H9 (cell line): ENCODE results near the gene RARB. TPM values are rescaled to one million over a fixed set of nuclear protein-coding genes. Genes with fewer than 3 reads are reported as not detected.

ENCODE experiments used
- DNase-seq: peaks from one replicate; pipeline ENCODE4 v3.0.0-alpha.2; 2017
- H2AFZ ChIP-seq: one replicate; pipeline ENCODE4 v1.6.1; 2013; ENCODE audit warnings: mild to moderate bottlenecking, low read length, control low read depth, moderate library complexity
- H2AK5ac ChIP-seq: 2 replicates; pipeline ENCODE4 v1.6.1; 2013; ENCODE audit warnings: low read length, control low read depth, mixed read lengths; ENCODE audit not compliant: insufficient read length
- H2BK120ac ChIP-seq: one replicate; pipeline ENCODE4 v1.6.1; 2013; ENCODE audit warnings: low read depth, mild to moderate bottlenecking, low read length, control low read depth, inconsistent platforms; ENCODE audit not compliant: poor library complexity, severe bottlenecking
- H2BK12ac ChIP-seq: 2 replicates; pipeline ENCODE4 v1.6.1; 2013; ENCODE audit warnings: low read length, control low read depth, mixed read lengths, low read depth; ENCODE audit not compliant: insufficient read length
- H2BK15ac ChIP-seq: 2 replicates; pipeline ENCODE4 v1.6.1; 2013; ENCODE audit warnings: low read depth, low read length, control low read depth
- H2BK20ac ChIP-seq: one replicate; pipeline ENCODE4 v1.6.1; 2013; ENCODE audit warnings: low read depth, mild to moderate bottlenecking, low read length, control low read depth, inconsistent platforms; ENCODE audit not compliant: poor library complexity, severe bottlenecking
- H2BK5ac ChIP-seq: 2 replicates; pipeline ENCODE4 v1.6.1; 2013; ENCODE audit warnings: low read length, control low read depth, mixed read lengths; ENCODE audit not compliant: insufficient read length
- H3K14ac ChIP-seq: 2 replicates; pipeline ENCODE4 v1.6.1; 2013; ENCODE audit warnings: low read length, control low read depth; ENCODE audit not compliant: insufficient read depth
- H3K18ac ChIP-seq: 2 replicates; pipeline ENCODE4 v1.6.1; 2013; ENCODE audit warnings: low read depth, mild to moderate bottlenecking, mixed read lengths, low read length, control low read depth; ENCODE audit not compliant: insufficient read length
- H3K23ac ChIP-seq: 2 replicates; pipeline ENCODE4 v1.6.1; 2013; ENCODE audit warnings: low read length, control low read depth, mixed read lengths, low read depth; ENCODE audit not compliant: insufficient read length
- H3K23me2 ChIP-seq: 2 replicates; pipeline ENCODE4 v1.6.1; 2013; ENCODE audit warnings: low read depth, mild to moderate bottlenecking, mixed read lengths, low read length, control low read depth; ENCODE audit not compliant: insufficient read length, poor library complexity, severe bottlenecking
- H3K27ac ChIP-seq: 2 replicates; pipeline ENCODE4 v1.5.1; 2013; ENCODE audit warnings: low read length, control low read depth, mixed read lengths, low read depth; ENCODE audit not compliant: insufficient read length
- H3K27me3 ChIP-seq: 2 replicates; pipeline ENCODE4 v1.6.1; 2013; ENCODE audit warnings: low read length, control low read depth, inconsistent platforms; ENCODE audit not compliant: insufficient read depth
- H3K4ac ChIP-seq: 2 replicates; pipeline ENCODE4 v1.6.1; 2013; ENCODE audit warnings: low read depth, mild to moderate bottlenecking, control low read depth, inconsistent platforms, low read length, moderate library complexity
- H3K4me1 ChIP-seq: 2 replicates; pipeline ENCODE4 v1.6.1; 2013; ENCODE audit warnings: low read length, control low read depth, inconsistent platforms; ENCODE audit not compliant: insufficient read depth
- H3K4me2 ChIP-seq: 2 replicates; pipeline ENCODE4 v1.6.1; 2013; ENCODE audit warnings: low read length, control low read depth, mixed read lengths; ENCODE audit not compliant: insufficient read length, insufficient read depth
- H3K56ac ChIP-seq: 2 replicates; pipeline ENCODE4 v1.6.1; 2013; ENCODE audit warnings: low read depth, mild to moderate bottlenecking, mixed read lengths, low read length, control low read depth; ENCODE audit not compliant: insufficient read length
- H3K79me1 ChIP-seq: 2 replicates; pipeline ENCODE4 v1.6.1; 2013; ENCODE audit warnings: low read depth, mild to moderate bottlenecking, moderate library complexity, low read length, control low read depth, inconsistent platforms; ENCODE audit not compliant: insufficient read depth, poor library complexity, severe bottlenecking
- H3K79me2 ChIP-seq: 2 replicates; pipeline ENCODE4 v1.6.1; 2013; ENCODE audit warnings: low read length, control low read depth, inconsistent platforms; ENCODE audit not compliant: insufficient read depth
- H3K9ac ChIP-seq: 2 replicates; pipeline ENCODE4 v1.6.1; 2013; ENCODE audit warnings: low read length, control low read depth, mixed read lengths; ENCODE audit not compliant: insufficient read length; ENCODE audit errors: extremely low read depth
- H3K9me3 ChIP-seq: one replicate; pipeline ENCODE4 v1.6.1; 2013; ENCODE audit warnings: low read depth, low read length, inconsistent platforms; ENCODE audit not compliant: control insufficient read depth
- H3T11ph ChIP-seq: one replicate; pipeline ENCODE4 v1.6.1; 2013; ENCODE audit warnings: mild to moderate bottlenecking, low read length, control low read depth, inconsistent platforms
- H4K20me1 ChIP-seq: one replicate; pipeline ENCODE4 v1.6.1; 2013; ENCODE audit not compliant: control insufficient read depth, insufficient read length, insufficient read depth
- H4K5ac ChIP-seq: 2 replicates; pipeline ENCODE4 v1.6.1; 2013; ENCODE audit warnings: low read depth, mild to moderate bottlenecking, mixed read lengths, low read length, control low read depth; ENCODE audit not compliant: insufficient read length
- H4K8ac ChIP-seq: replicated peaks from 2 replicates; pipeline ENCODE4 v1.6.1; 2013; ENCODE audit warnings: low read length, control low read depth, mixed read lengths, low read depth; ENCODE audit not compliant: insufficient read length
- H4K91ac ChIP-seq: 2 replicates; pipeline ENCODE4 v1.6.1; 2013; ENCODE audit warnings: low read depth, mild to moderate bottlenecking, moderate library complexity, mixed read lengths, low read length, control low read depth; ENCODE audit not compliant: insufficient read length
- H3K27ac Mint-ChIP-seq, 3 experiments: 2 replicates in 2 of 3; 3 replicates in 1 of 3; pipeline ENCODE4 v1.8.0; 2020 to 2021; ENCODE audit warnings: mixed read lengths in 3 of 3, mild to moderate bottlenecking in 1 of 3, moderate library complexity in 1 of 3
- H3K27me3 Mint-ChIP-seq: 2 replicates; pipeline ENCODE4 v1.8.0; 2021; ENCODE audit warnings: low read depth, mild to moderate bottlenecking, moderate library complexity, mixed read lengths
- H3K36me3 Mint-ChIP-seq, 3 experiments: 2 replicates in 2 of 3; 3 replicates in 1 of 3; pipeline ENCODE4 v1.8.0; 2020 to 2021; ENCODE audit warnings: low read depth in 3 of 3, mixed read lengths in 3 of 3; ENCODE audit not compliant: insufficient read depth in 1 of 3
- H3K4me1 Mint-ChIP-seq, 2 experiments: 2 replicates each; pipeline ENCODE4 v1.8.0; 2020; ENCODE audit warnings: mixed read lengths in 2 of 2
- H3K4me3 Mint-ChIP-seq, 2 experiments: 2 replicates in 1 of 2; 3 replicates in 1 of 2; pipeline ENCODE4 v1.8.0; 2020 to 2021; ENCODE audit warnings: mild to moderate bottlenecking in 2 of 2, mixed read lengths in 2 of 2, moderate library complexity in 1 of 2
- H3K9me3 Mint-ChIP-seq, 2 experiments: 2 replicates in 1 of 2; 3 replicates in 1 of 2; pipeline ENCODE4 v1.8.0; 2020; ENCODE audit warnings: mild to moderate bottlenecking in 2 of 2, mixed read lengths in 2 of 2, moderate library complexity in 1 of 2
- WGBS: extraction: QIAGEN DNeasy Blood & Tissue Kit; methylation state at CpG from one replicate; pipeline ENCODE4 v1.1.7; 2013; ENCODE audit warnings: missing lambda C conversion rate, low lambda C conversion rate, mixed read lengths; ENCODE audit not compliant: insufficient read length; ENCODE audit errors: extremely low coverage; 5-methylcytosine and 5-hydroxymethylcytosine counted together
- total RNA-seq: library from RNA; stranded (reverse); gene quantifications from 2 replicates; pipeline ENCODE4 v1.2.1, GENCODE V29; 2021
- TF ChIP-seq, protein P1 (sequence below): fragments of 200-600 bp; sonication (generic); conservative IDR thresholded peaks from 3 replicates; pipeline ENCODE4 v1.8.0; 2021; ENCODE audit warnings: antibody characterized with exemption, mild to moderate bottlenecking

Gene RARB
- total RNA-seq, 1 experiment from 2014 or later, result 0.22 TPM

DNA sequence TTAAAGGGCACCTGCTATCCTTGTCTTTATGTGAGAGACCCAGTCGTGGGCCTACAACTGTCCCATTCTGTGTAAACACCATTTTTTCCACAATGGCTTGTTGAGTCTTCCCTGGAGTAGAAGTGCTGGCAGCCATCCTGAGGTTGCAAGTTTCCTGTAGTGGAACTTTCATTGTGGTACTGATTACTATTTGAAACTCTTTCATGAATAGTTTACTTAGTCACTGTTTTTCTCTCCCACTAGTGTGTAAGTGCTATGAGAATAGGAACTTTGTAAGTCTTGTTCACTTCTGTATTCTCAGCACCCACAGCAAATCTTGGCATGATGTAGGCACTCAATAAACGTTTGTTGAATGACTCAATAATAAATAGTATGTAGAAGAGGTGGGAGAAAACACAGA is 48.6 kb downstream of the RARB start:
- no peak overlapping the region for H2BK15ac ChIP-seq
- no peaks in the 10 kb centered on the region for H3K27me3 Mint-ChIP-seq
- no peak overlapping the region for H3K4me2 ChIP-seq
- H3K23me2 ChIP-seq, result no peaks in the 10 kb centered on the region
- no peak overlapping the region for H2BK120ac ChIP-seq
- no peak for DNase-seq
- H3K4me1 ChIP-seq, result no peaks in the 10 kb centered on the region
- no peak overlapping the region for H3K23ac ChIP-seq
- no peaks in the 10 kb centered on the region for H3K79me1 ChIP-seq
- no peak overlapping the region for H4K5ac ChIP-seq
- H2BK20ac ChIP-seq, result no peak overlapping the region
- H3K18ac ChIP-seq, result no peak overlapping the region
- no peaks in the 10 kb centered on the region for H3K79me2 ChIP-seq
- H3T11ph ChIP-seq, result no peak overlapping the region
- no peaks in the 10 kb centered on the region for H4K20me1 ChIP-seq
- peaks cover 6 to 11% of the 10 kb centered on the region in 2 experiments for H3K4me1 Mint-ChIP-seq
- H3K14ac ChIP-seq, result no peak overlapping the region
- TF ChIP-seq, protein P1, sequence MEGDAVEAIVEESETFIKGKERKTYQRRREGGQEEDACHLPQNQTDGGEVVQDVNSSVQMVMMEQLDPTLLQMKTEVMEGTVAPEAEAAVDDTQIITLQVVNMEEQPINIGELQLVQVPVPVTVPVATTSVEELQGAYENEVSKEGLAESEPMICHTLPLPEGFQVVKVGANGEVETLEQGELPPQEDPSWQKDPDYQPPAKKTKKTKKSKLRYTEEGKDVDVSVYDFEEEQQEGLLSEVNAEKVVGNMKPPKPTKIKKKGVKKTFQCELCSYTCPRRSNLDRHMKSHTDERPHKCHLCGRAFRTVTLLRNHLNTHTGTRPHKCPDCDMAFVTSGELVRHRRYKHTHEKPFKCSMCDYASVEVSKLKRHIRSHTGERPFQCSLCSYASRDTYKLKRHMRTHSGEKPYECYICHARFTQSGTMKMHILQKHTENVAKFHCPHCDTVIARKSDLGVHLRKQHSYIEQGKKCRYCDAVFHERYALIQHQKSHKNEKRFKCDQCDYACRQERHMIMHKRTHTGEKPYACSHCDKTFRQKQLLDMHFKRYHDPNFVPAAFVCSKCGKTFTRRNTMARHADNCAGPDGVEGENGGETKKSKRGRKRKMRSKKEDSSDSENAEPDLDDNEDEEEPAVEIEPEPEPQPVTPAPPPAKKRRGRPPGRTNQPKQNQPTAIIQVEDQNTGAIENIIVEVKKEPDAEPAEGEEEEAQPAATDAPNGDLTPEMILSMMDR, result no peak
- no peak overlapping the region for H4K91ac ChIP-seq
- H3K27ac ChIP-seq, result no peak overlapping the region
- no peak overlapping the region for H2BK5ac ChIP-seq
- no peak overlapping the region for H2BK12ac ChIP-seq
- H3K9me3 Mint-ChIP-seq, result no peaks in the 10 kb centered on the region
- no peaks in the 10 kb centered on the region for H3K27me3 ChIP-seq
- H3K4ac ChIP-seq, result no peak overlapping the region
- H4K8ac ChIP-seq, result no peak overlapping the region
- H3K56ac ChIP-seq, result no peak overlapping the region
- H3K9me3 ChIP-seq, result no peaks in the 10 kb centered on the region
- no peak overlapping the region for H2AFZ ChIP-seq
- no peaks in the 10 kb centered on the region for H3K36me3 Mint-ChIP-seq
- no peak overlapping the region for H3K27ac Mint-ChIP-seq
- H3K9ac ChIP-seq, result no peak overlapping the region
- no CpG with 5 or more reads among the region's 2 CpGs for WGBS
- no peak overlapping the region for H3K4me3 Mint-ChIP-seq
- H2AK5ac ChIP-seq, result no peak overlapping the region
